ENCODE results near the gene CHD2.

Gene CHD2

GRCh38 chr15:93056836-93057235, 156.7 kb downstream of the CHD2 start:
- Histone ChIP-seq H3K9me3 (ENCODE audit: insufficient read depth, low read depth, low read length) (no peaks in the 10 kb centered on the region), H3K9ac (ENCODE audit: low read depth, low read length, poor library complexity, severe bottlenecking) (no peak overlapping the region), H3K4me2 (ENCODE audit: low read depth, low read length, poor library complexity, severe bottlenecking) (no peak overlapping the region), H3K9me2 (replicated peaks; ENCODE audit: low read depth, low read length) (no peaks in the 10 kb centered on the region), H3K4me3 (ENCODE audit: low read length, poor library complexity, severe bottlenecking) (no peak overlapping the region), H3K4me1 (ENCODE audit: insufficient read depth, low read length, poor library complexity, severe bottlenecking) (peaks cover 9% of the 10 kb centered on the region), H2AFZ (ENCODE audit: low read length) (no peak overlapping the region), H3K27me3 (ENCODE audit: insufficient read depth, low read length, poor library complexity, severe bottlenecking) (no peaks in the 10 kb centered on the region), H3K36me3 (ENCODE audit: insufficient read depth, low read length) (no peaks in the 10 kb centered on the region), H3F3A (ENCODE audit: low read depth) (no peaks in the 10 kb centered on the region), H3K79me2 (ENCODE audit: insufficient read depth, low read length) (no peaks in the 10 kb centered on the region), H4K20me1 (ENCODE audit: insufficient read depth, low read length, poor library complexity, severe bottlenecking) (no peaks in the 10 kb centered on the region)
- no peak for TF ChIP-seq EZH2phosphoT487 (IDR thresholded peaks at IDR 0.05; ENCODE audit: borderline replicate concordance)
- TF ChIP-seq, protein P1, sequence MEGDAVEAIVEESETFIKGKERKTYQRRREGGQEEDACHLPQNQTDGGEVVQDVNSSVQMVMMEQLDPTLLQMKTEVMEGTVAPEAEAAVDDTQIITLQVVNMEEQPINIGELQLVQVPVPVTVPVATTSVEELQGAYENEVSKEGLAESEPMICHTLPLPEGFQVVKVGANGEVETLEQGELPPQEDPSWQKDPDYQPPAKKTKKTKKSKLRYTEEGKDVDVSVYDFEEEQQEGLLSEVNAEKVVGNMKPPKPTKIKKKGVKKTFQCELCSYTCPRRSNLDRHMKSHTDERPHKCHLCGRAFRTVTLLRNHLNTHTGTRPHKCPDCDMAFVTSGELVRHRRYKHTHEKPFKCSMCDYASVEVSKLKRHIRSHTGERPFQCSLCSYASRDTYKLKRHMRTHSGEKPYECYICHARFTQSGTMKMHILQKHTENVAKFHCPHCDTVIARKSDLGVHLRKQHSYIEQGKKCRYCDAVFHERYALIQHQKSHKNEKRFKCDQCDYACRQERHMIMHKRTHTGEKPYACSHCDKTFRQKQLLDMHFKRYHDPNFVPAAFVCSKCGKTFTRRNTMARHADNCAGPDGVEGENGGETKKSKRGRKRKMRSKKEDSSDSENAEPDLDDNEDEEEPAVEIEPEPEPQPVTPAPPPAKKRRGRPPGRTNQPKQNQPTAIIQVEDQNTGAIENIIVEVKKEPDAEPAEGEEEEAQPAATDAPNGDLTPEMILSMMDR (conservative IDR thresholded peaks at IDR 0.05; ENCODE audit: low read length), result no peak

DNA sequence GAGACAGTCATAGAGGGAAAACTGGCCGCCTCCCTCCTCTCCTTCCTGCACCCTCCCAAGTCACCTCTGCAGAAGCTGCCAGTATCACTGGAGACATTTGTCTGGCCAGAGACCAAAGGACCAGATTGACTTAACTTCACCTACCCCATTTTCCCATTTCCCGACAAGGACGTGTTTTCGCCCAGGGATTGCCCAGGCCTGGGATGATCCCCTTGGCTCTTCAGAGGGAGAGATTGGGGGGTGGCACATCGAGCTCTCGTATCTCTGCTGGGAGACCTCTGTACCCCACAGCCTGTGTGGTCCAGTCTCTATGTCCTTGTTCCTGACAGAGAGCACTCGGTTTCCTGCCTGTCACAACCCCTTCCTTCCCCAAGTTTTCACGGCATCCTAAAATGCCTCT, 157.5 kb downstream of the CHD2 start:
- H3K9me3 ChIP-seq (ENCODE audit: insufficient read depth, low read depth, low read length), result no peaks in the 10 kb centered on the region
- TF ChIP-seq, protein P1 (conservative IDR thresholded peaks at IDR 0.05; ENCODE audit: low read length), result no peak
- TF ChIP-seq EZH2phosphoT487 (IDR thresholded peaks at IDR 0.05; ENCODE audit: borderline replicate concordance), result no peak
- no peaks in the 10 kb centered on the region for H3K27me3 ChIP-seq (ENCODE audit: insufficient read depth, low read length, poor library complexity, severe bottlenecking)
- H3F3A ChIP-seq (ENCODE audit: low read depth), result no peaks in the 10 kb centered on the region
- H3K79me2 ChIP-seq (ENCODE audit: insufficient read depth, low read length), result no peaks in the 10 kb centered on the region
- peaks cover 10% of the 10 kb centered on the region for H3K4me1 ChIP-seq (ENCODE audit: insufficient read depth, low read length, poor library complexity, severe bottlenecking)
- H3K36me3 ChIP-seq (ENCODE audit: insufficient read depth, low read length), result no peaks in the 10 kb centered on the region
- H3K9ac ChIP-seq (ENCODE audit: low read depth, low read length, poor library complexity, severe bottlenecking), result no peak overlapping the region
- H3K4me3 ChIP-seq (ENCODE audit: low read length, poor library complexity, severe bottlenecking), result no peak overlapping the region
- H3K4me2 ChIP-seq (ENCODE audit: low read depth, low read length, poor library complexity, severe bottlenecking), result no peak overlapping the region
- no peaks in the 10 kb centered on the region for H4K20me1 ChIP-seq (ENCODE audit: insufficient read depth, low read length, poor library complexity, severe bottlenecking)
- H2AFZ ChIP-seq (ENCODE audit: low read length), result no peak overlapping the region
- H3K9me2 ChIP-seq (replicated peaks; ENCODE audit: low read depth, low read length), result no peaks in the 10 kb centered on the region

DNA sequence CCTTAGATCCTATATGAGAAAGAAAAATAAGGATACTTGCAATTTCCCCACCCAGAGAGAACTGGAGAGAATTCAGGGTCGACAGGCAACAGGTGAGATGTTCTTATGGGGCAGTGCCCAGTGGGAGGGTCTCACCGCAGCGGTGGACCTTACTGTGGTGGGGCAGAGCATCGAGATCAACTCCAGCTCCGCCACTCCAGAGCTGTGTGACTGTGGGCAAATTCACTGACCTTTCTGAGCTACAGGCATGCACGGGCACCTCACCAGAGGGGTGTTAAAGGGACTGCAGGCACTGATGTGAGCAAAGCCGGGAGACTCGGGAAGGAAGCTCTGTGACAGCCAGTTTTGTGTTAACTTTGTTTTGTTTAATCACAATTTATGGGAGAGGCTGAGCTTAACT, 158.0 kb downstream of the CHD2 start:
- Histone ChIP-seq H3K27me3 (ENCODE audit: insufficient read depth, low read length, poor library complexity, severe bottlenecking) (no peaks in the 10 kb centered on the region), H4K20me1 (ENCODE audit: insufficient read depth, low read length, poor library complexity, severe bottlenecking) (no peaks in the 10 kb centered on the region), H3K9ac (ENCODE audit: low read depth, low read length, poor library complexity, severe bottlenecking) (no peak overlapping the region), H3K36me3 (ENCODE audit: insufficient read depth, low read length) (no peaks in the 10 kb centered on the region), H2AFZ (ENCODE audit: low read length) (no peak overlapping the region), H3K9me2 (replicated peaks; ENCODE audit: low read depth, low read length) (no peaks in the 10 kb centered on the region), H3K9me3 (ENCODE audit: insufficient read depth, low read depth, low read length) (no peaks in the 10 kb centered on the region), H3F3A (ENCODE audit: low read depth) (no peaks in the 10 kb centered on the region), H3K4me2 (ENCODE audit: low read depth, low read length, poor library complexity, severe bottlenecking) (no peak overlapping the region), H3K79me2 (ENCODE audit: insufficient read depth, low read length) (no peaks in the 10 kb centered on the region), H3K4me3 (ENCODE audit: low read length, poor library complexity, severe bottlenecking) (no peak overlapping the region), H3K4me1 (ENCODE audit: insufficient read depth, low read length, poor library complexity, severe bottlenecking) (peaks cover 13% of the 10 kb centered on the region)
- TF ChIP-seq, protein P1 (conservative IDR thresholded peaks at IDR 0.05; ENCODE audit: low read length), result no peak
- no peak for TF ChIP-seq EZH2phosphoT487 (IDR thresholded peaks at IDR 0.05; ENCODE audit: borderline replicate concordance)

Data from Loucy (cell line).